GM19467 (cell line): ENCODE measurements around the gene TNIK.

Source experiments
- ATAC-seq: cut with Tn5 transposase; IDR thresholded peaks from one replicate; pipeline ENCODE4 v1.9.1; 2021; ENCODE audit warnings: mild to moderate bottlenecking, moderate library complexity; ENCODE audit not compliant: unreplicated experiment

TNIK gene

GRCh38 chr3:171286580-171287249 is 173.5 kb downstream of the TNIK start:
- no peak for ATAC-seq

DNA sequence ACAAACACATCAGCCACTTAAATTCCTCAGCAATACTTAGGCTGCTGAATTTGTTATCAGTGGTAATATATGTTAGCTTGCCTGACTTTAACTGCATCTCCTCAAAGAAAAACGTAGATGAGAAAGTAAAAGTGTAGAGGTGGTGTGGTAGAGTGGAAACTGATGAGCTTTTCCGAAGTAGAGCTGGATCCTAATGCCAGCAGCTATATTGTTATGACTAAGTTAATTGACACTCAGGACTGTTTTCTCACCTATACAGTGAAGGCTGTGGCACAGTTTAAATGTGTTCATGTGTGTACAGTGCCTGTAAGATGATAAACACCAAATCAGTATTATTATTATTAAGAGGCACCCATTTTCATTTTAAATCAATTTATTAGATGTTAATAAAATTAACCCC is 174.9 kb downstream of the TNIK start:
- peak; percentile 39 for ATAC-seq

DNA sequence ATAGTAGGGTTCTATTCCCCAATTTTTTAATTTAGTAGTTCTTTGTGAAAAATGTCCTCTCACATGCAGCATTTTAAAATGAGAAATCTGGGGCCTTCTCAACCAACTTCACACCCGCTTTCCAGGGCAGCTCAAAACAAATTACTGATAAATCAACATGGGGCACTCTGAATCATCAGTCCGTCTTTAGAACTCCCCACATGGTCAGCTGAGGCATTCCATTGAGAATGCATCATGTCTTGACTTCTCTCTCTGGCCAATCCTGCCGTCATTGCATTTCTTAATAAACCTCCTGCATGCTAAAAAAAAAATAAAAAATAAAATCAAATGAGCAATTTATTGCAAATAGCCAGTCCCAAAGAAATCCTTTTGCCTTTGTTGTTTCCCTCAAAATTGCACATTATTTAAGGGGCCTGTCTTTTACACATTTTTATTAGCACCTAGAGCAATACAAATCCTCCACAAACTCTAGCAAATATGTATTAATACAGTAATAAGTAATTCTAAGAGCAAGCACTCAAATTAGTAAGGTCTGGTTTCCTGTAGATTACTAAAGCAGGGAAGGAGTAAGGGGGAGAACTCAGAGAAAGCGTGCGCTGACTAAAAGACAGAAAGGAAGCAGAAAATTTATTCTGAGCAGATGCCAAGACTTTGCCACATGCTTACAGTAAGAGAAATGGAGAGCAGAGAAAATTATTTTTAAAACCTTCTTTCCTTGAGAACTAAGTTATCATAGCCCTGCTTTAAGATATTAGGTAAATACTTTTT is 175.7 kb downstream of the TNIK start:
- ATAC-seq: peak; percentile 36

- ATAC-seq: no peak
Observed at GRCh38 chr3:171283848-171284222, 176.4 kb downstream of the TNIK start.

DNA sequence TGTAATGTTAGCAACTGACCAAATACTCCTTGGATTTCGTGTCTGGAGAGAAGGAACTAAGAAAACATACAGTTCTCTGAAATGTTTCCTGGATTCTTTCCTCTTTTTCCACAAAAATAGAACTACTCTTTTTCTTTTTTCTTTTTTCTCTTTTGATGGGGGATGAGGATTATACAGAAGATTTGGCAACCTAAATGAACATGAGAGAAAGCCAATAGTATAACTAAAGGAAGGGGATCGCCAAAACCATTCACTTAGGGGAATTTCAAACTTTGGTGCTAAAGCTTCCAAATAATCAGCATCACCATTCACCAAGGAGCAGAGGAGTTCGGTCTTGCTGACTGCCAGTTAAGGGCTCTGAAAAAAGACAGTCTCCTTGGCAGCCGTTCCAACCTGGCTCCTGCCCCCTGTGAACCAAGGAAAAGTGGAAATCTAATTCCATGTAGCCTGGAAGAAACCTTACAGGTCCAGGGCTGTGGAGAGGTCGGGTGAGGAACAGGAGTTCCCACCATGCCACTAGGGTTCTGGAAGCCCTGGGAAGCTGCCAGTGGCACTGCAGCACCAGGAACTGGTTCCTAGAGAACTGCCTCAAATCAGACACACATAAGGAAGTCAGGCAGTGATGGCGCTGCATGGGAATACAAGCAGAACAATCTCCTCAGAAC is 176.9 kb downstream of the TNIK start:
- no peak for ATAC-seq

DNA sequence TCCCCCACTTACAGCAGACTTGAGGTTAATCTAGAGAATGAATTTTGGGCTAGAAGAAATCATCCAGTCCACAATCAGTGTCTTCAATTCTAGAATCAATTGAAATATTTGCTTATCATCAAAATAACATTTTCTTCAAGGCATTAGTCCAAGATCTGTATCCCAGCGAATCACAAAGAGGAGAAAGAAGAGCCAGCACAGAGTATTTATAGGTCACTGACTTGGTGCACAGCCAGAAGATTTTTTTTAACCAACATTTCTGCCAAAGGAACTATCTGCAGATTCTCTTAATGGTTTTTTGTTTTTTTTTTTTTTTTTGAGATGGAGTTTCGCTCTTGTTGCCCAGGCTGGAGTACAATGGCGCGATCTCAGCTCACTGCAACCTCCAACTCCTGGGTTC is 178.2 kb downstream of the TNIK start:
- no peak for ATAC-seq

DNA sequence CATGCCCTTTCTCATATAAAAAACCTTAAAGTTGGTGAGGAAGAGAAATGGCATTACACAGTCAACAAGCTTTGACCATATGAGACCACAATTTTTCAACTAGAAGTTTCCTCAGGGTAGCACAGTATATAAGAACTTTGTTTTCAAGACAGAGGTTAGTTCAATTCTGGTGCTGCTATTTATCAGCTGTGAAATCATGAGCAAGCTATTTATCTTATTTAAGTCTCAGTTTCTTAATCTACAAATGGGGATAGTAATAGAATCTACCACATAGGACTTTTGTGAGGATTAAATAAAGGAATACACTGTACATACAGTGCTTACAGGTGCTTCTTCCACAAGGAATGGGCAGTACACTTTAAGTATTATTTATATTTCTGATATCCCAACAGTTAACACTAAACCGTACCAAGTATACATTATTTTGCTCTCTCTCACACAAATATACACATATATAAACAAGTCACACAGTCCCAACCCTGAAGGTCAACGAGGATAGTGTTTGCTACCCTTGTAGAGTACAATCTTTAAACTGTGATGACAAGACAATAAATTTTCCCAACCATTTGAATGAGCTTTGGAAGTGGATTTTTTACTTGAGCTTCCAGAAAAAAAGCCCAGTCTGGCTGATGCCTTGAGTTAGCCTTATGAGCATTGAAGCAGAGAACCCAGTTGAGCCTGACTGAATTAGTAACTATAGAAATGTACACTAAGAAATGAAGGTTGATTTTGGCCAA is 178.8 kb downstream of the TNIK start:
- no peak for ATAC-seq

DNA sequence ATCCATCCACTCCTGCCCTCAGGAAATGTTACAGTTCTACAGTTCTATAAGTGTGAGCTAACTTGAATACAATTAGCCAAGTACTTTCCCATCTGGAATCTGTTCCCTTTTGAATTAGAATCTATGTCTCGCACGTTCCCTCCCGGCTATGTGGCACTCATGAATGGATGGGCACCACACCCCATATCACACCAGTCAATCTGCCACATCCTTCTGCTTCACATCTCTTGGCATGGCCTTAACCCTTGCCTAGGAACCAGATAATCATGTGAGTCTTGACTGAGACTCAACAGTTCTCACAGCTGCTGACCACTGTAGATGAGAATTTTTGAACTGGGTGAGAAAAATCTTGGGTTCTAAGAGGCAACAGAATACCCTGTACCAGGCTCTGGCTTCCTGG is 180.2 kb downstream of the TNIK start:
- ATAC-seq: no peak

GRCh38 chr3:171278299-171278590 is 182.0 kb downstream of the TNIK start:
- no peak for ATAC-seq

DNA sequence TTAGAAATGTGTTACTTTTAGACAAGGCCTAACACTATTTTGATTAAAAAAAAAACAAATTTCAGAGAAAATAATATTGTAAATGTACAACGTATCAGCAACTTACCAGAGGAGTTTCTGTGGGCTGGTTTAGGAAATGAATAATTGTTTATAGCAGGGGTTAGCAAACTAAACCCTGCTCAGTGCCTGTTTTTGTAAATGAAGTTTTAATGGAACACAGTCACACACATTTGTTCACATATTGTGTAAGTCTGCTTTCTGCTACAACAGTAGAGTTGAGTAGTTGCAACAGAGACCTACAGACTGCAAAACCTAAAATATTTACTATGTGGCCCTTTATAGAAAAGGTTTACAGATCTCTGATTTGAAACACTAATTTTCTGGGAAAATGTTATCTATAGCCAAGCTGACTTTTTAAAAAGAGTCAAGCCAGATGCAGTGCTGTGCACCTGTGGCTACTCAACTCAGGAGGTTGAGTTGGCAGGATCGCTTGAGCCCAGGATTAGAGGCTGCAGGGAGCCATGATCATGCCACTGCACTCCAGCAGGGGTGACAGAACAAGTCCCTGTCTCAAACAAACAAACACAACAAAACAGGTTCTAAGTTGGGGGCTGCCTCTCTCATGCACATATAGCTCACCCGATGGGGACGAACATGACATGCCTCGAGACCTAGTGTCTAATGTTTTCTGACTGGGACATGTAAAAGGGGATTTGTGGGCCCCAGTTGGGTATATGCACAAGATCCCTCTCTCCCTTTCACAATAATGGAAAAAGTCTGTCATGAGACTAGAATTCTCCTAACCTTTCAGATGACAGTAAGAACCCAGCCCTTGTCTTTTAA is 182.5 kb downstream of the TNIK start:
- no peak for ATAC-seq

GRCh38 chr3:171276923-171277322 is 183.3 kb downstream of the TNIK start:
- ATAC-seq: no peak

- ATAC-seq: no peak
Observed at GRCh38 chr3:171274222-171274621, 186.0 kb downstream of the TNIK start.

GRCh38 chr3:171270541-171270940 is 189.7 kb downstream of the TNIK start:
- ATAC-seq: no peak

GRCh38 chr3:171269542-171269941 is 190.7 kb downstream of the TNIK start:
- ATAC-seq: no peak

DNA sequence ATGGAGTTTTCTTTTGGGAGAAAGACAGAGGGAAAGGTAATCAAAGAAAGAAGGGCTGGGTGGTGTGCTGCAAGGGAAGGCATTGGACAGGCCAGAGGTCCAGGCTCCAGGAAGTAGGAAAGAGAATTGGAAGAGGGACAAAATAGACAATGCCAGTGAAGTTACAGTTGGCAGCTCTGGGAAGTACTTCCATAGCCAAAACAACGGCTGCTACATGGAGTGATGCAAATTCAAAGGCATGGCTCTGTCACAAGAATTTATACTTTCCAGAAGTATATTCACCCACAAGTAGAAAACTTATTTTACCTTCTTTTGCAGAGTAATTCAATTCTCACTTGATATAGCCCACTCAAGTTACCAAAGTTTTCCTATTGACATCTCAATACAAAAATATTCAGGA is 191.5 kb downstream of the TNIK start:
- ATAC-seq: no peak

- ATAC-seq: no peak
Observed at GRCh38 chr3:171267104-171267503, 193.1 kb downstream of the TNIK start.

DNA sequence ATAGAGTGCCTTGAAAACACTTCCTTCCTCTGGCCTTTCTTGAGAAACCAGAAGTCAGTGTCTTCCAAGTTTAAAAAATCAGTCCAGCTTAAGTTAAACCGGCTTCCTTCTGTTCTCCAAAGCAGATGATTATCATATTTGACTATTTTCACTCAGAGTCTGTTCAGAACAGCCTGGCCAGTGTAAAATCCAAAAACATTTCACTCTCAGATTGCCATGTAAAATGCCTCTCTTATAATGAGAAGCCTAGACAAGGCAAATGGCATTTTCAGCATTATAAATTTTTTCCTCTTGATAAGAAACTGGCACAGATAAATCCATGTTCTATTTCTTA is 193.5 kb downstream of the TNIK start:
- ATAC-seq: no peak

DNA sequence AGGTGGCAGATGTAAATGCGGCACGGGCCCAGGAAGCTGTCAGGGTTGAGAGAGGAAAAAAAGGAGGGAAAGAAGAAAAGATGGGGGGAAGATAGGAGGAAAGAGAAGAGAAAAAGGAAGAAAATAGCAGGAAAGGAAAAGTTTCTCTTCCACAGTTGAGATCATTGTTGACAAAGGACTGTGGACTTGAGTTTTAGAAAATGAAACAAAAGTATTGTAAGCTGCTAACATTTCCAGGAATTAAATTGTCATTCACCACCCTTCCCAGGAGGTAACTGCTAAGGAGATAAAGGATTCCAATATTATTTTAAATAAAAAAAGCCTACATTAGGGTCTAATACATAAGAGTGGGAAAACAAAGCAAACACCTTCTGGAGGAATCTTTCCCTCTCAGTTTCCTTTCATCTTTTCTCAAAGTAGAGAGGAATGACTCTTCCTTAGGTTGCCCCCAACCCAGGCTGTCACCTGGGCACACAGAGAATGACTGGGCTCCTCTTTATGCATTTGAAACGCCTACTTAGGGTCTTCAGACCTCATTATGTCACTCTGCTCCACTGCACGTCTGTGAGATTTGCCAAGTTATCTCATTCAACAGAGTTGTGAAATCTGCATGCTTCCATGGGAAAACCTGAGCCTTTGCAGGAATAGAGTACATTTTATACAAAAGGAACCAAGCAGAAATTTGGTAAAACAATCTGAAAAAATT is 194.0 kb downstream of the TNIK start:
- ATAC-seq: no peak

- ATAC-seq: no peak
Observed at GRCh38 chr3:171264758-171265157, 195.4 kb downstream of the TNIK start.

DNA sequence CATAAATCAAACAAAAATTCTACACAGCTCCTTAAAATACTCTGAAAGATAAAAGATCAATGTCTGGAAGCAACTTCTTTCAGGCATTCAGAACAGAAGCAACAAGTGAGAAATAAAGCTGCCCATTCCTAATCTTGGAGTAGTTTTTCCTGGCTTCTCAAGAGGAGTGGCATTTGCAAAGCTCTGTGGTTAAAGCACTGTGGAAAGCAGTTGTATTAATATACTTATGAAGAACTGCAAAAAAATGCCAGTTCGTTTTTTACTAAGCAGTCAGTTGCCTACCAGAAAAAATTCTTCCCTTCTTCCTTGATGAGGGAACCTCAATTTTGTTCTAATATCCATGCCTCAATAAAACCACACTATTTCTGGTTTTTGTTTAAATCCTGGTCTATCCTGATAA is 197.8 kb downstream of the TNIK start:
- no peak for ATAC-seq
